HG03457 (cell line): ENCODE data around the gene CD164L2.
"Not testable (repeated sequence)": the region's sequence is repeated elsewhere in the genome, so short reads cannot be mapped to it uniquely, and the experiment has no call there.

Experiments used
- ATAC-seq: cut with Tn5 transposase; IDR thresholded peaks from one replicate; pipeline ENCODE4 v1.9.1; 2021; ENCODE audit warnings: moderate number of reproducible peaks; ENCODE audit not compliant: unreplicated experiment

Gene CD164L2

DNA sequence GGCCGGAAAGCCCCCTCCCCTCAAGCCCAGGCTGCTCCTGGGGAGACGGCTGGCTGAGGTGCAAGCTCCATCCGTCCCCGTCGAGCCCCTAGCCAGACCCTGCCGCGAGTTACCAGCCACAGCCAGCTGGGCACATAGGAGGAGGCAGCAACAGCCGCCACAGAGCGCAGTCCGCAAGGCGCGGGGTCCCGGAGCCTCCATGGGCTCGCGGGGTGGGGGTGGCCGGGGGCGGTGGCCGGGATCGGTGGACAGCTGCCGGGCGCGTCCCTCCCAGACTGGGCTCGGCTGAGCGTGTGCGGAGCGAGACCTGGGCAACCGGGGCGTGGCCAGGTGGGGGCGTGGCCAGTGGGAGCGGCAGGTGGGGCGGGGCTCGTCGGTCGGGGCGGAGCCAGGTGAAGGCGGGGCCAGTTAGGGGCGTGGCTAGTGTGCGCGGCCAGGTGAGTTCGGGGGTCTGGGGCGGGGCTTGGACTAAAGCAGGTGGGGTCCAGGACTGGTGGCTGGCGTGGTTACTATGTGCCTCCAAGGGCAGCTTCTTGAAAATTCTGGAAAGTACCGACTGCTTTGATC, at the start of gene CD164L2:
TSS of gene CD164L2 (minus strand) at position 295 of the 567 bp plus-strand sequence. CDS start at position 201, 94 bp downstream.
- ATAC-seq, result no peak

DNA sequence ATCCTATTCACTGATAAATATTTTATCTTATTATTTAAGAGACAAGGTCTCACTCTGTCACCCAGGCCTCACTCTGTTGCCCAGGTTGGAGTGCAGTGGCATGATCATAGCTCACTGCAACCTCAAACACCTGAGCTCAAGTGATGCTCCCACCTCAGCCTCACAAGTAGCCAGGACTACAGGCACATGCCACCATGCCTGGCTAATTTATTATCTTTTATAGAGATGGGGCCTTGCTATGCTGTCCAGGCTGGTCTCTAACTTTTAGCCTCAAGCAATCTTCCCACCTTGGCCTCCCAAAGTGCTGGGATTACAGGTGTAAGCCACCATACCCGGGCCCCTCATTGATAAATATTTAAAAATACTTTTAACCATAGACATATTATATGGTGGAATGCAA, 49.6 kb upstream of the CD164L2 start:
- not testable (repeated sequence) for ATAC-seq

- ATAC-seq, result no peak
Observed at GRCh38 chr1:27431601-27431940, 48.4 kb upstream of the CD164L2 start.

DNA sequence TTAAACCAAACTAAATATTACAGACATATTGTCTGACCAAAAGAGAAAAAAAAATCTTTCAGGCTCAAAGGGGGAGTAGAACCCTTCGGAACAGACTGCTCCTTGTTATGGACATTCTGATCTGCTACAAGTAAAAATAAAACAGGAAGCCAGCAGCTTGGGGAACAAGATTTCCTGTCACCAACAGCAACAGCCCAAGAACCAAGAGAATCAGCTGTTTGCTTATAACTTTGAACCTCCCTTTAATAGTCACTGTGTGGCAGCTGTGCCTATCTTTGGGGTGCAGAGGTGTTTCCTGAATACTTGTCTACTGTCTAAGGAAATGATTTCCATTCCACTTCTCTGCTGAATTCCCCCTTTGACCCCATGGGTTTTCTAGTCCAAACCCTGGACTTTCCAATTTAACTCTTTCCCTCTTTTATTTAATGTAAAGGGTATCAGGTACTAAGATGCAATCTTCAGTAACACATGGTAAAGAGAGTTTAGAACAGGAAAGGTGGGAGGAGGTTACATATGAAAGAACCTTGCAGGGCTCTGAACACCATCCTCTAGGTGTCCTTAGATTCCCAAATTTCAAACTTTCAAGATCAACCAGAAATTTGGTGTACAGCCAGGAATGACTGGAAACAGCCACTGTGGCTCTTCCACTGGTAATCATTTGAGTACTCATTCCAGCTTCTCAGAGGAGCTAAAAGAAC, 47.9 kb upstream of the CD164L2 start:
- no peak for ATAC-seq

DNA sequence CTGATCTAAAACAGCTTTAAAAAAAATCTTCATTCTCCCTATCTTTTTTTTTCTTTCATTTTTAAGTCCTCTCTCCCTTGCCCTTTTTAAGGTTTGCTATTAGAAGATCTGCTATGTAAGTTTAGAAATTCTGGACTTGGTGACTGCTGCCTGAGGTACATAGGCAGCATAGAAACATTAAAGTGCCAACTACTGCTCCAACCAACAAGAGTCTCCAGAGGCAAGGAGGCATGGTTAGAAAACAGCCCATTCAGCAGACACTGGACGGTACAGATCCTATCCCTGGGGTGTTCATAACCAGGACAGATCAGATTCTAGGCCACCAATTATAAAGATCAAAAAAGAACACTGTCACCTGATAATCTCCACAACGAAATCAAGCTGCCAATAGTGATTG, 45.9 kb upstream of the CD164L2 start:
- ATAC-seq, result no peak

GRCh38 chr1:27428316-27429028, 45.3 kb upstream of the CD164L2 start:
- no peak for ATAC-seq

- no peak for ATAC-seq
Observed at GRCh38 chr1:27427816-27428315, 44.7 kb upstream of the CD164L2 start.

GRCh38 chr1:27427329-27427728, 44.2 kb upstream of the CD164L2 start:
- ATAC-seq, result no peak

DNA sequence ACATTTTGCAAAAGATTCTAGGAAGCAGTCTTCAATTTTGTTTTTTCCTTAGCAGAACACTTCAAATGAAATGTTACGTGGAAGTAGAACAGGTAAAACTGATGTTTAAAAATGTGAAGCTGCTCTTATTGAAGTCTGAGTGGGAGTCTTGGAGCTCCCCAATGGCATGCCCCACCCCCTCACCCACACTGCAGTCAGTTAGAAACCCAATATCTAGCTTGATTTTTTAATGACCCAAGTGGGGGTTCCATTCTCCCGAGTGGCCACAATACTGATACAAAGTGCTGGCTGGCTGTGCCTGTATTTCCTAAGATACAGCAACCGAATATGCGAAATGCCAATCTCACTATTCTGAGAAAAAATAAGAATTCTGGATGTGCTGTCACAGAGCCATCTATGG, 40.6 kb upstream of the CD164L2 start:
- no peak for ATAC-seq

DNA sequence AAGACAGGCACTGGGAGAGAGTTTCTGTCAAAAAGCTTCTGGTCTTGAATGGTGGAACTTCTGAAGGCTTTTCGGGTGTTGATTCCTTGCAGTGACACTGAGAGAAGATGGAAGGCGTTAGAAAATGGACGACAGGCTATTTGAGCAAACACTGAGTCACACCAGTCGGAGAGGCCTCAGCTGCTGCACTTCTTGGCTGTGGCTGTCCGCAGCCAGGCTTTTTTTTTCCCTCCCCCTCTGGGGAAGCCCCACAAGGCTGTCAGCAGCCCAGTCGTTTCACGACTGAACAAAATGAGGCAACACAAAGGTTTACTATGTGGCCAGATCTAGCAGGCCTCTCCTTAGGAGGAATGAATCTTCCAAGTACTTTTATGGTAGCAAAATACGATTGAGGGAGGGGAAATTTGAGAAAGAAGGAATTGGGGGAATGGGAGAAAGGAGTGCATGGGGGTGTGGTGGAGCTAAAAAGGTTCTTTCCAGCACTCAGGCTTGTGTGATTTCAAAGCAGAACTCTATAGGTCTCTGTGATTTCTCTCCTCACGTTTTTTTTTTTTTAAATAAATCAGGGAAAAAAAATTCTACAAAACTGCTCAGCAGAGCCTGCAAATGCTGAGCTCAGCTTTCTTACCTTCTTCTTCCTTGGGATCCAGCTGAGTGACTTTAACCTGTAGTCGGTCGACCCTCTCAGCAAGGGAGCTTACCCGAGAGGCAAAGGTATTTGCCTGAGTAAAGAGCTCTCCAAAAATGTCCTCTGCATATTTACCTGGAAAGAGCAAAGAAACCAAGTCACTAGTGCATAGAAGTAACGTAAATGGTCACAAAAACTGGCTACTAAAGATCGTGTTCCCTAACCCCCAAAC, 35.4 kb upstream of the CD164L2 start:
- ATAC-seq, result no peak

- no peak for ATAC-seq
Observed at GRCh38 chr1:27417713-27418112, 34.6 kb upstream of the CD164L2 start.

GRCh38 chr1:27416387-27417111, 33.4 kb upstream of the CD164L2 start:
- no peak for ATAC-seq

DNA sequence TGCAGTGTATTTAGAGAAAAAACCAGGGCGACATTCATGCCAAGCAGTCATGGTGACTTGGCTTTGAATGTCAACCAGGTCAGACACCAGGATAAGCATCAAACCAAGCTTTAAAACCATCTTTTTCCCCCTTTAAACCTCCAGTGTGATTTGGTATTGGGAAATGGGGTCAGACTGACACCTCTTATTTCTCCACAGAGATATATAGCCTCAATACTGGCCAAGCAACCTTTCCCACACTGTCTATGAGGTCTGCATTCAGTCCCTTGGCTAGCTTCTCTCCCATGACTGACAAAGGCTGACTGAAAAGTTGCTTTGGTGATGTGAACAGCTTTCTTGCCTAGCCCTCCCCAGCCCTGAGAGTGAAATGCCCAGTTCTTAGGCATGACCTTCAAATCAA, 31.0 kb upstream of the CD164L2 start:
- ATAC-seq, result no peak

DNA sequence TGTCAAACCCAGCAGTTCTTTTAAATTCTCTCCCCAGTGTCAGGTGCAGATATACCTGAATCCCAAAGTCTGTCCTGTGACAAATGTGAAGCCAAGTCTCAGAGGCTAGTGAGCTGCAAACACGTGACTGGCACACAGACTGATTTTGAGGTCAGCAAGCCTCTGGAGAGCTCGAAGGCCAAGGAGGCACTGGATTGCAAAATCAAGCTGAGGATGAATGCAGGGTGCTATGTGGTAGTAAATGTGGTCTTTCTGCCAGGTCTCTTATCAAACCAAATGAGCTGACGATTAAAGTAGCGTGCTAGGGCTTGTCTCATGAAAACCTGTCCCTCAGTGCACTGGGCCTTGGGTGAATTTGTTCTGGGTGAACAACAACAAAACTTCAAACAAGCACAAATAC, 29.9 kb upstream of the CD164L2 start:
- ATAC-seq, result no peak

GRCh38 chr1:27412502-27412901, 29.4 kb upstream of the CD164L2 start:
- no peak for ATAC-seq

GRCh38 chr1:27410709-27411108, 27.6 kb upstream of the CD164L2 start:
- ATAC-seq, result no peak

GRCh38 chr1:27409669-27410068, 26.5 kb upstream of the CD164L2 start:
- ATAC-seq, result no peak

DNA sequence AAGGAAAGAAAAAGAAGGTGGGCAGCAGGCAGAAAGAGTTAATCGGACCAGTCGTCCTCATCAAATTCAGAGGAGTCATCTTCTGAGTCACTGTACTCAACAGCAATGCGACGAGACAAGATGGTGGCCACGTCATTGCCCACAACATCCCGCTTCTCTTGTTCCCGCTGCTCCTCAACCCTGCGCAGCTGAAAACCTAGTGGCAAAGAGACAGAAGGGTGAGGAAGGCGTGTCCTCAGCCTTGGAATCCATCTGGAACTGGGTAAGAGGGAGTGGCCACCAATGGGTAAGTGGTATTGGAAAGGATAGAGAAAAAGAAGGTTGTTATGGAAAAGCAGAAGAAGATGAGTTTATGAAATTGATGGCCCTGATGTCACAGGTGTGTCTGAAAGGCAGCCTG, 25.0 kb upstream of the CD164L2 start:
- no peak for ATAC-seq

GRCh38 chr1:27406791-27407190, 23.7 kb upstream of the CD164L2 start:
- ATAC-seq, result not testable (repeated sequence)

GRCh38 chr1:27406362-27406680, 23.2 kb upstream of the CD164L2 start:
- ATAC-seq, result no peak
